ENCODE measurements around the gene FLVCR1.

FLVCR1 gene

DNA sequence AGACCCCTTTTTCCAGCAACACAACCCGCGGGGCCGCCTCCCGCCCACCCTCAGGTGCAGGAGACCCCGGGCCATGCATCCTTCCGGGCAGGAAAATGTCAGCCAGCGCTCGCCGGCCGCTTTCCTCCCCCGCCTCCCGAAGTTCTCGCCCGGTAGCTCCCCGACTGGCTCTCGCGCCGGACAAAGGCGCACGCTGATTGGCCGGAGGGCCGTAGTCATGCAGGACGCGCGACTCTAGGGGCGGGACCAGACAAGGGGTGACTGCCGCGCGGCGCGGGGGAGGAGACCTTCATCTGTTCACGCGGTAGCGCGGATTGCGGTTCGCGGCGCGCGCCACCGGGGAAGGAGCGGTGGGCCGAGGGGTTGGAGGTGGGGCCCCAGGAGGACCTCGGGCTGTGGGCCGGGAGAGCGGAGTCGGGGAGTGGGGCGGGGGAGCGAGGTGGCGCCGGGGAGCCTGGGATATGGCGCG, at the start of gene FLVCR1:
Gene FLVCR1 (plus strand): TSS at position 284 of the 469 bp plus-strand sequence. CDS start 178 bp downstream, at position 462.
- TF ChIP-seq, protein P1, sequence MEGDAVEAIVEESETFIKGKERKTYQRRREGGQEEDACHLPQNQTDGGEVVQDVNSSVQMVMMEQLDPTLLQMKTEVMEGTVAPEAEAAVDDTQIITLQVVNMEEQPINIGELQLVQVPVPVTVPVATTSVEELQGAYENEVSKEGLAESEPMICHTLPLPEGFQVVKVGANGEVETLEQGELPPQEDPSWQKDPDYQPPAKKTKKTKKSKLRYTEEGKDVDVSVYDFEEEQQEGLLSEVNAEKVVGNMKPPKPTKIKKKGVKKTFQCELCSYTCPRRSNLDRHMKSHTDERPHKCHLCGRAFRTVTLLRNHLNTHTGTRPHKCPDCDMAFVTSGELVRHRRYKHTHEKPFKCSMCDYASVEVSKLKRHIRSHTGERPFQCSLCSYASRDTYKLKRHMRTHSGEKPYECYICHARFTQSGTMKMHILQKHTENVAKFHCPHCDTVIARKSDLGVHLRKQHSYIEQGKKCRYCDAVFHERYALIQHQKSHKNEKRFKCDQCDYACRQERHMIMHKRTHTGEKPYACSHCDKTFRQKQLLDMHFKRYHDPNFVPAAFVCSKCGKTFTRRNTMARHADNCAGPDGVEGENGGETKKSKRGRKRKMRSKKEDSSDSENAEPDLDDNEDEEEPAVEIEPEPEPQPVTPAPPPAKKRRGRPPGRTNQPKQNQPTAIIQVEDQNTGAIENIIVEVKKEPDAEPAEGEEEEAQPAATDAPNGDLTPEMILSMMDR (conservative IDR thresholded peaks at IDR 0.05; ENCODE audit: low read length) = no peak
- DNase-seq (ENCODE audit: low read depth) = peak; percentile 91

DNA sequence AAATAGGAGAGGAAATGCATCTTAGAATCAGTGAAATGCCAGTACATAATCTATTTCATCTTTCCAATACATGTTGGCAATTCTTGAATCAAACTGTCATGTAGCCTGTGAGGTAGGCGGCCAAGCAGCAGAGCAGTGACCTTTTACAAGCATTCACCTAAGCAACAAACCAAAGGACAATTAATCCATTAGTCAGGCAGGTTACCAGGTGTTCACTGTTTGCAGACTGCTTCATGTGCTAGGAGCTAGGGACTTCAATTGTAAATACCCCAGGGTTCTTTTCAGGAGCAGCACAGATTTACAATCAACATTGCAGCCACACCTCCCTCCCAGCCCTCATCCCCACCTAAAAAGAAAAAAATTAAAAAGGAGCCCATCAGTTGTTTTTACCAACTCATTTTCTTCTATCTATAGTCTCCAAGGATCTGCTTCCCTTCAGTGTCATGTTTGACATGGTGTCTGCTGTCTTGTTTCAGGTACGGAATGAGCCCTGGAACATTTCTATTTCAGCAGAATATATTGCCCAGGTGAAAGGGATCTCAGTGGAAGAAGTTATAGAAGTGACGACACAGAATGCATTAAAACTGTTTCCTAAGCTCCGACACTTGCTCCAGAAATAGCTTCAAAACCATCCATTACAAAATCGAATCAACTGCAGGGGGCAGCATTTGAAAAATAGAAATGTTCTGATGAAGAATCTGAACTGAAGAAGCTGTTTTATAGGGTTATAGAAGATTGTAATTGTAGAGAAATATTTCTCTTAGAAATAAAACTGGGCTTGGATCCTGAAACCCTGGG, 43.3 kb upstream of the FLVCR1 start:
- DNase-seq (ENCODE audit: low read depth) = no peak
- TF ChIP-seq, protein P1 (conservative IDR thresholded peaks at IDR 0.05; ENCODE audit: low read length) = peak; percentile 23; the same call in 1 of the 2 replicates

More for the DNA sequence above, at the start of gene FLVCR1:
- peak within 1 kb of the TSS; percentile 78 for H3K4me3 ChIP-seq (ENCODE audit: low read length)

DNA sequence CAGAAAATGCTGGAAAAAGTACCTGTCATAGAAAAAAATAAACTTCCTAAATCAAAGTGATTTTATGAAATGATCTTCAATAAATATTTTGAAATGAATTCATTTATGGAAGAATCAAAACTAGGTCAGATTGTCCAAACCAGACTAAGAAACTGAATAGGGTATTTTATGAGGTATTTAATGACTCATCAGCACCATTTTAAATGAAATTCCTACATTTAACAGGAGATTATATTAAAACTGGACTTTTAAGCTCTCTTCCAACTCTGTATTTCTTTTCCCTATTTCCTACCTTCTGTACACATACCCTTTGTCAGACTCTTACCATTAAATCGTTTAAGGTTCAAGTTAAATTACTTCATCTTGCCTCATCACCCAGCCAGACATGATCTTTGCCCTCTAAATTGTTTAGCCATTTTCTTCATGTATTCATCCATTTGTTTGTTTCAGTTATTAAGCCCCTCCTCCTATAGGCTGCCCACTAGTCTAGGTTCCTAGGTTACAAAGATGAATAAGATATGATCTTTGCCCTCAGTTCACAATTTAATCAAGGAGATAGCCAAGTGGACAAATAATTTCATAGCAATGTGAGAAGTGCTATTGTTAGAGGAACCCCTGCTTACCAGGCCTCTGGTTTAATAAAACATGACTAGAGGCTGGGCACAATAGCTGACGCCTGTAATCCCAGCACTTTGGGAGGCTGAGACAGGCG, 41.4 kb upstream of the FLVCR1 start:
- TF ChIP-seq, protein P1 (conservative IDR thresholded peaks at IDR 0.05; ENCODE audit: low read length) = no peak
- no peak for DNase-seq (ENCODE audit: low read depth)
- H3K4me3 ChIP-seq (ENCODE audit: low read length) = no peak overlapping the region

More for the DNA sequence above, 43.3 kb upstream of the FLVCR1 start:
- no peak overlapping the region for H3K4me3 ChIP-seq (ENCODE audit: low read length)

DNA sequence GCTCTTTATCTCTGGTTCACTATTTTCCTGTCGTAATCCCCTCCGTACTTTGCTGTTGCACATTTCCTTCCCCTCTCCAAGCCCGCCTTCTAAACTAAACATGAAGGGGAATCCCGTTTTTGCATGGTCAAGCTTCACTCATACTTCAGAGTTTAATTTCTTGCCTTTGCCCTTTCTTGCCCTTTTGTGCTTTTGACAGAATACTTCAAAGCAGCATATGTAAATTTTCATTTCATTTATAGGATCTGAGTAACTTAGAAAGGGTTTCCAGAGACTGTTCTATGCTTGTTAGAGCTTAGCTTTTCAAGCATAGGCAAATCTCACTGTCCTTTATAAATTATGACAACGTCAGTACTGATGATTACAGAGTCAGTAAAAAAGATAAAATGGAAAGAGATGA, 38.3 kb upstream of the FLVCR1 start:
- TF ChIP-seq, protein P1 (conservative IDR thresholded peaks at IDR 0.05; ENCODE audit: low read length) = no peak
- DNase-seq (ENCODE audit: low read depth) = no peak
- no peak overlapping the region for H3K4me3 ChIP-seq (ENCODE audit: low read length)

DNA sequence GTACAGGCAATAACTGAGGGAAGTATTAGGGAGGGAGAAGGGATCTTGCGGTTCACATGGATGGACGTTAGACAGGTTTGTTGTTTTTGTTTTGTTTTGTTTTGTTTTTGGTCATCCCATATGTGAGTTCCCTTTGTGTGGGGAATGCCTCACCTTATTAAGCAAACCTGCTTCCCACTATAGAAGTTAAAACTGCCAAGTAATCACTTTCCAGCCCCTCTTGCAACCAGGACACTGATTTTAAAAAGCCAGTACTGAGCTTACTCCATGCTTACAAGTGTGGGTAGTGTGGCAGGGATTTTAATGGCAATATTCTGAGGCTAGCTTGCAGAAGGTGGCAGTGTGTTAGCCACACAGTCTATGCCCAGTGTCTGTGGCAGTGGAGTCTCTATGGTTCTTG, 37.1 kb upstream of the FLVCR1 start:
- TF ChIP-seq, protein P1 (conservative IDR thresholded peaks at IDR 0.05; ENCODE audit: low read length) = no peak
- DNase-seq (ENCODE audit: low read depth) = no peak
- no peak overlapping the region for H3K4me3 ChIP-seq (ENCODE audit: low read length)

DNA sequence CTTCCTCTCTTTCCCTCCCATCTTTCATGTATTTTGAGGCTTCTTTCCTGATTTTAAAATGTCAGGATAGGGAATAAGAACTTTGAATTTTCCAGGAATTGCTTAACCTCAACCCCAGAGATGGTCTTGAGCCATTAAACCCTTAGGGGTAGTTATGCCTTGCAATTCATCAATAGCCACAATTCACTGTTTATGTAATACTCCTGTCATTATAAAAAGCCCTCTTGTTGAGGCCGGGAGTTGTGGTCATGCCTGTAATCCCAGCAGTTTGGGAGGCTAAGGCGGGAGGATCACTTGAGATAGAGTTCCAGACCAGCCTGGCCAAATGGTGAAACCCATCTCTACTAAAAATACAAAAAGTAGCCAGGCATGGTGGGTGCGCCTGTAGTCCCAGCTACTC, 35.1 kb upstream of the FLVCR1 start:
- no peak for DNase-seq (ENCODE audit: low read depth)
- TF ChIP-seq, protein P1 (conservative IDR thresholded peaks at IDR 0.05; ENCODE audit: low read length) = no peak

More for the DNA sequence above, 35.1 kb upstream of the FLVCR1 start:
- H3K4me3 ChIP-seq (ENCODE audit: low read length) = no peak overlapping the region
